H1 (cell line): Measurements from ENCODE around the gene PLCB4. TPM values are rescaled to one million over a fixed set of nuclear protein-coding genes. Genes with fewer than 3 reads are reported as not detected.

Source experiments
- CTCF ChIA-PET: fragments of 300-600 bp; sonication (Branson Sonifier 250); formaldehyde crosslinking; loops from one replicate; lab custom pipeline; 2021; ENCODE audit not compliant: partially characterized antibody; lab: Charles Lee
- POLR2A ChIA-PET: fragments of 300-600 bp; sonication (Branson Sonifier 250); formaldehyde crosslinking; loops from one replicate; lab custom pipeline; 2021; ENCODE audit warnings: inconsistent platforms; ENCODE audit not compliant: partially characterized antibody; lab: Charles Lee
- DNase-seq, 2 experiments: peaks; one replicate each; pipeline versions ENCODE4 v3.0.0 to v3.0.0-alpha.2; 2010 to 2022; ENCODE audit warnings: low spot score in 2 of 2, low read depth in 1 of 2, mixed read lengths in 1 of 2
- FAIRE-seq: peaks from 2 replicates; lab custom pipeline; 2011; peaks lifted over from hg19 to GRCh38; lab: Jason Lieb, UNC
- H2AFZ ChIP-seq: 2 replicates; pipeline ENCODE4 v1.8.1; 2012; ENCODE audit warnings: low read length, inconsistent platforms
- H2AK5ac ChIP-seq: 2 replicates; pipeline ENCODE4 v1.6.1; 2013; ENCODE audit warnings: low read depth, low read length
- H2BK120ac ChIP-seq: replicated peaks from 2 replicates; pipeline ENCODE3; 2013; ENCODE audit warnings: low read depth, low read length, inconsistent platforms
- H2BK12ac ChIP-seq: 2 replicates; pipeline ENCODE4 v1.6.1; 2013; ENCODE audit warnings: low read depth, low read length
- H2BK15ac ChIP-seq: 2 replicates; pipeline ENCODE4 v1.6.1; 2013; ENCODE audit warnings: low read length
- H2BK20ac ChIP-seq: 2 replicates; pipeline ENCODE4 v1.6.1; 2013; ENCODE audit warnings: low read length
- H2BK5ac ChIP-seq: 2 replicates; pipeline ENCODE4 v1.6.1; 2013; ENCODE audit warnings: low read depth, low read length
- H3K14ac ChIP-seq: 2 replicates; pipeline ENCODE4 v1.6.1; 2013; ENCODE audit warnings: inconsistent platforms; ENCODE audit not compliant: insufficient read length
- H3K18ac ChIP-seq: 2 replicates; pipeline ENCODE4 v1.6.1; 2013; ENCODE audit warnings: low read length; ENCODE audit errors: extremely low read depth
- H3K23ac ChIP-seq: 2 replicates; pipeline ENCODE4 v1.6.1; 2013; ENCODE audit warnings: inconsistent platforms; ENCODE audit not compliant: insufficient read length
- H3K23me2 ChIP-seq: 2 replicates; pipeline ENCODE4 v1.6.1; 2013; ENCODE audit warnings: low read depth, low read length
- H3K27ac ChIP-seq: 2 replicates; pipeline ENCODE4 v1.6.1; 2011; ENCODE audit warnings: low read depth, low read length, inconsistent platforms
- H3K27me3 ChIP-seq, 4 experiments: replicated peaks in 1 of 4; 1 replicate in 1 of 4; 2 replicates in 3 of 4; pipeline versions ENCODE4 v1.6.1 to v1.8.1; 2011 to 2013; ENCODE audit warnings: low read length in 3 of 4, mild to moderate bottlenecking in 3 of 4, inconsistent platforms in 2 of 4, mixed read lengths in 2 of 4, moderate library complexity in 1 of 4; ENCODE audit not compliant: control insufficient read depth in 3 of 4, insufficient read depth in 3 of 4; ENCODE audit errors: extremely low read depth in 1 of 4
- H3K36me3 ChIP-seq, 4 experiments: 2 replicates each; pipeline versions ENCODE4 v1.6.1 to v1.8.1; 2011 to 2013; ENCODE audit warnings: mild to moderate bottlenecking in 4 of 4, low read length in 3 of 4, moderate library complexity in 2 of 4, control low read depth in 1 of 4, inconsistent platforms in 1 of 4; ENCODE audit not compliant: insufficient read depth in 4 of 4, control insufficient read depth in 2 of 4
- H3K4ac ChIP-seq: replicated peaks from 2 replicates; pipeline ENCODE3; 2013; ENCODE audit warnings: low read length, low read depth, mixed read lengths, inconsistent platforms; ENCODE audit not compliant: insufficient read length
- H3K4me1 ChIP-seq, 4 experiments: replicated peaks in 1 of 4; 1 replicate in 1 of 4; 2 replicates in 3 of 4; pipeline versions ENCODE4 v1.6.1 to v1.8.1; 2011 to 2013; ENCODE audit warnings: low read length in 3 of 4, inconsistent platforms in 2 of 4, mixed read lengths in 1 of 4; ENCODE audit not compliant: insufficient read depth in 4 of 4, control insufficient read depth in 3 of 4
- H3K4me2 ChIP-seq, 2 experiments: 2 replicates each; pipeline versions ENCODE4 v1.6.1 to v1.8.1; 2011 to 2013; ENCODE audit warnings: low read depth in 2 of 2, low read length in 2 of 2, control low read depth in 1 of 2, inconsistent platforms in 1 of 2, mild to moderate bottlenecking in 1 of 2; ENCODE audit not compliant: insufficient read depth in 1 of 2
- H3K4me3 ChIP-seq, 4 experiments: fragments of 200-600, 300-600 bp in 1 of 4; sonication (generic), shearing (Covaris generic), sonication (Bioruptor Twin) in 1 of 4; 2 replicates each; pipeline versions ENCODE4 v1.5.1 to v1.8.1; 2011 to 2016; ENCODE audit warnings: low read length in 4 of 4, low read depth in 3 of 4, control low read depth in 2 of 4, inconsistent platforms in 2 of 4, mild to moderate bottlenecking in 2 of 4, mixed read lengths in 1 of 4, moderate library complexity in 1 of 4; ENCODE audit not compliant: insufficient read depth in 2 of 4; ENCODE audit errors: extremely low read depth in 1 of 4
- H3K56ac ChIP-seq: replicated peaks from 2 replicates; pipeline ENCODE3; 2013; ENCODE audit warnings: low read depth, mild to moderate bottlenecking, mixed read lengths, low read length, inconsistent platforms; ENCODE audit not compliant: insufficient read length
- H3K79me1 ChIP-seq: 2 replicates; pipeline ENCODE4 v1.6.1; 2013; ENCODE audit warnings: low read depth, low read length, control low read depth
- H3K79me2 ChIP-seq, 2 experiments: 2 replicates each; pipeline versions ENCODE4 v1.6.1 to v1.8.1; 2012 to 2013; ENCODE audit warnings: low read length in 2 of 2, mild to moderate bottlenecking in 2 of 2, inconsistent platforms in 1 of 2; ENCODE audit not compliant: insufficient read depth in 2 of 2, control insufficient read depth in 1 of 2
- H3K9ac ChIP-seq, 4 experiments: replicated peaks in 1 of 4; 1 replicate in 1 of 4; 2 replicates in 3 of 4; pipeline versions ENCODE4 v1.6.1 to v1.8.1; 2011 to 2013; ENCODE audit warnings: low read depth in 3 of 4, low read length in 3 of 4, control low read depth in 2 of 4, mild to moderate bottlenecking in 2 of 4, moderate library complexity in 2 of 4, inconsistent platforms in 1 of 4; ENCODE audit errors: extremely low read depth in 1 of 4
- H3K9me3 ChIP-seq, 2 experiments: 2 replicates each; pipeline versions ENCODE4 v1.6.1 to v1.8.1; 2012 to 2013; ENCODE audit warnings: mild to moderate bottlenecking in 2 of 2, moderate library complexity in 2 of 2, control low read depth in 1 of 2, inconsistent platforms in 1 of 2, low read depth in 1 of 2, low read length in 1 of 2, mixed read lengths in 1 of 2; ENCODE audit not compliant: insufficient read depth in 2 of 2
- H4K20me1 ChIP-seq, 2 experiments: replicated peaks in 1 of 2; 2 replicates each; pipeline versions ENCODE3 to v1.8.1; 2011 to 2013; ENCODE audit warnings: inconsistent platforms in 2 of 2, low read length in 2 of 2, mild to moderate bottlenecking in 1 of 2; ENCODE audit not compliant: insufficient read depth in 2 of 2, control insufficient read depth in 1 of 2
- H4K5ac ChIP-seq: 2 replicates; pipeline ENCODE4 v1.6.1; 2013; ENCODE audit warnings: low read length, low read depth, mixed read lengths, inconsistent platforms; ENCODE audit not compliant: insufficient read length
- H4K8ac ChIP-seq: 2 replicates; pipeline ENCODE4 v1.8.0; 2013; ENCODE audit warnings: mild to moderate bottlenecking, moderate library complexity, low read length, inconsistent platforms; ENCODE audit not compliant: insufficient read depth; ENCODE audit errors: extremely low read depth
- H4K91ac ChIP-seq: replicated peaks from 2 replicates; pipeline ENCODE3; 2013; ENCODE audit warnings: low read length, mixed read lengths, inconsistent platforms; ENCODE audit not compliant: insufficient read length
- BRCA1 ChIP-seq: IDR thresholded peaks from 2 replicates; pipeline ENCODE4 v1.6.1; 2012; ENCODE audit warnings: low read depth, low read length, improper control_type of control experiment
- EP300 ChIP-seq, 2 experiments: IDR thresholded peaks; 1 replicate in 1 of 2; 2 replicates in 1 of 2; pipeline ENCODE4 v1.6.1; 2011 to 2012; ENCODE audit warnings: low read depth in 2 of 2, low read length in 2 of 2, mild to moderate bottlenecking in 2 of 2, borderline replicate concordance in 1 of 2, inconsistent platforms in 1 of 2, moderate library complexity in 1 of 2
- HDAC6 ChIP-seq: IDR thresholded peaks from one replicate; pipeline ENCODE4 v1.7.1; 2012; ENCODE audit warnings: low read depth, mild to moderate bottlenecking, inconsistent platforms, low read length, moderate library complexity
- PHF8 ChIP-seq: fragments of 200-600 bp; sonication (generic); conservative IDR thresholded peaks from 2 replicates; pipeline ENCODE4 v1.7.1; 2012; ENCODE audit warnings: low read depth, mild to moderate bottlenecking, inconsistent platforms, low read length, moderate library complexity
- POLR2A ChIP-seq, 2 experiments: IDR thresholded peaks; 1 replicate in 1 of 2; 2 replicates in 1 of 2; pipeline ENCODE4 v1.6.1; 2011; ENCODE audit warnings: low read depth in 2 of 2, low read length in 2 of 2, mild to moderate bottlenecking in 2 of 2; ENCODE audit errors: control extremely low read depth in 1 of 2
- RNF2 ChIP-seq: fragments of 200-900, 300-1000 bp; sonication (generic); IDR thresholded peaks from 2 replicates; pipeline ENCODE4 v1.7.1; 2016; ENCODE audit warnings: borderline replicate concordance, low read depth, mild to moderate bottlenecking, antibody characterized with exemption, low read length; ENCODE audit not compliant: poor library complexity, severe bottlenecking; ENCODE audit errors: missing control alignments
- SP2 ChIP-seq: IDR thresholded peaks from 2 replicates; pipeline ENCODE4 v1.6.1; 2012; ENCODE audit warnings: mild to moderate bottlenecking, low read length, inconsistent platforms
- YY1 ChIP-seq: IDR thresholded peaks from 2 replicates; pipeline ENCODE4 v1.6.1; 2011; ENCODE audit warnings: low read depth, mild to moderate bottlenecking, low read length
- WGBS, 2 experiments: shearing (Covaris generic) in 1 of 2; methylation state at CpG; one replicate each; pipeline versions ENCODE4 v1.1.6 to v1.1.7; 2013 to 2015; ENCODE audit warnings: low lambda C conversion rate in 2 of 2, mixed read lengths in 2 of 2, inconsistent platforms in 1 of 2, low coverage in 1 of 2, missing lambda C conversion rate in 1 of 2; ENCODE audit not compliant: insufficient replicate concordance in 2 of 2, insufficient coverage in 1 of 2, insufficient read length in 1 of 2; ENCODE audit errors: extremely low coverage in 1 of 2, missing lambda C conversion rate in 1 of 2; 5-methylcytosine and 5-hydroxymethylcytosine counted together
- polyA plus RNA-seq, 7 experiments: library from polyadenylated mRNA; depleted of rRNA in 3 of 7; stranded (reverse) in 5 of 7; unstranded in 2 of 7; fragments of >200 nt in 5 of 7; fragments of 200-250 nt in 2 of 7; gene quantifications; 1 replicate in 5 of 7; 2 replicates in 1 of 7; 4 replicates in 1 of 7; pipeline versions ENCODE4 v1.2.1 to v1.2.3, GENCODE V29; 2011 to 2013; ENCODE audit warnings: missing spikeins in 2 of 7, mixed read lengths in 2 of 7
- total RNA-seq: library from RNA; stranded (reverse); fragmentation: NEBNext Ultra II Directional; extraction: Animal tissue kit (Norgen Biotek cat#: 25700); gene quantifications from 2 replicates; pipeline ENCODE4 v1.2.1, GENCODE V29; 2021
- TF ChIP-seq, protein P1 (sequence below): IDR thresholded peaks from 2 replicates; pipeline ENCODE4 v1.6.1; 2011; ENCODE audit warnings: low read length, improper control_type of control experiment

The PLCB4 gene
- total and polyA plus RNA-seq, 2 of the 8 experiments (the other 6 are each of a cell fraction or from before 2014, with no cell fraction given), result 3.2 to 14.1 TPM

DNA sequence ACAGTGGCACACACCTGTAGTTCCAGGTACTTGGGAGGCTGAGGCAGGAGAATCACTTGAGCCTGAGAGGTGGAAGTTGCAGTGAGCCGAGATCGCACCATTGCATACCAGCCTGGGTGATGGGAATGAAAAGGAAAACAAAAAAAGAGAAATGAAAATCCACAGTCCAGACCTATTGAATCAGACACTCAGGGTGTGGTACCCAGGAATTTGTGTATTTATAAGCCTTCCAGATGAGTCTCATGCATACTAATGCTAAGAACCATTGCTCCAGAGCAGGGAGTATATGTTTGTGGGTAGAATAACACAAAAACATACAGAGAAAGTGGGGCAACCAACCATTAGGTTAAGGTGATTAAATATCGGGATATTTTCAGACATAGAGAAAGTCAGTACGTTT is 36.1 kb upstream of the PLCB4 start:
- Histone ChIP-seq H3K79me1 (no peaks in the 10 kb centered on the region), H2BK12ac (no peak overlapping the region), H3K27ac (no peak overlapping the region), H4K91ac (no peak overlapping the region), H4K20me1 (no peaks in the 10 kb centered on the region), H3K4me1 (no peaks in the 10 kb centered on the region), H2BK15ac (no peak overlapping the region), H2BK5ac (no peak overlapping the region), H3K4me2 (no peak overlapping the region), H3K4me3 (no peak overlapping the region), H3K14ac (no peak overlapping the region), H3K23me2 (no peaks in the 10 kb centered on the region), H3K23ac (no peak overlapping the region), H3K9me3 (no peaks in the 10 kb centered on the region), H3K18ac (no peak overlapping the region), H3K27me3 (no peaks in the 10 kb centered on the region), H4K5ac (no peak overlapping the region), H3K36me3 (no peaks in the 10 kb centered on the region), H4K8ac (no peak overlapping the region), H3K9ac (no peak overlapping the region), H2BK20ac (no peak overlapping the region), H2BK120ac (no peak overlapping the region), H3K56ac (no peak overlapping the region), H2AFZ (no peak overlapping the region), H3K79me2 (no peaks in the 10 kb centered on the region), H3K4ac (no peak overlapping the region), H2AK5ac (no peak overlapping the region)
- WGBS, 2 experiments, result 87% methylated on average over 4 of the region's 4 CpGs; no CpG with 5 or more reads in 1 of the 2 experiments
- no peak for FAIRE-seq
- CTCF ChIA-PET, result interaction anchor here (1.9 kb wide), 1 partner anchor 10 kb away, joined by 6 read pairs; no protein-coding TSS in a partner anchor
- POLR2A ChIA-PET, result no interaction called here
- DNase-seq, result no peak
- TF ChIP-seq PHF8 (no peak), SP2 (no peak), EP300 (IDR thresholded peaks at IDR 0.05; ENCODE audit: borderline replicate concordance in 1 of 2, low read depth in 2 of 2, low read length in 2 of 2) (no peak), POLR2A (IDR thresholded peaks at IDR 0.05; ENCODE audit: control extremely low read depth in 1 of 2, low read depth in 2 of 2, low read length in 2 of 2) (no peak), RNF2 (no peak), HDAC6 (no peak), YY1 (no peak), BRCA1 (no peak)
- TF ChIP-seq, protein P1, sequence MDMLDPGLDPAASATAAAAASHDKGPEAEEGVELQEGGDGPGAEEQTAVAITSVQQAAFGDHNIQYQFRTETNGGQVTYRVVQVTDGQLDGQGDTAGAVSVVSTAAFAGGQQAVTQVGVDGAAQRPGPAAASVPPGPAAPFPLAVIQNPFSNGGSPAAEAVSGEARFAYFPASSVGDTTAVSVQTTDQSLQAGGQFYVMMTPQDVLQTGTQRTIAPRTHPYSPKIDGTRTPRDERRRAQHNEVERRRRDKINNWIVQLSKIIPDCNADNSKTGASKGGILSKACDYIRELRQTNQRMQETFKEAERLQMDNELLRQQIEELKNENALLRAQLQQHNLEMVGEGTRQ, result no peak
